GM19193 (cell line): ENCODE data around the gene ZNF527.

Experiments used
- POLR2A ChIP-seq: IDR thresholded peaks from 4 replicates; pipeline ENCODE4 v1.6.1; 2011; ENCODE audit not compliant: insufficient read depth, insufficient read length; ENCODE audit errors: extremely low read depth

ZNF527 gene

GRCh38 chr19:37413313-37414084, 42.6 kb downstream of the ZNF527 start:
- TF ChIP-seq POLR2A, result no peak
